Measurements from ENCODE around the gene FBXW5. TPM values are rescaled to one million over a fixed set of nuclear protein-coding genes. Genes with fewer than 3 reads are reported as not detected.

Gene FBXW5
- total RNA-seq, 1 experiment from 2014 or later, result 88.3 TPM

DNA sequence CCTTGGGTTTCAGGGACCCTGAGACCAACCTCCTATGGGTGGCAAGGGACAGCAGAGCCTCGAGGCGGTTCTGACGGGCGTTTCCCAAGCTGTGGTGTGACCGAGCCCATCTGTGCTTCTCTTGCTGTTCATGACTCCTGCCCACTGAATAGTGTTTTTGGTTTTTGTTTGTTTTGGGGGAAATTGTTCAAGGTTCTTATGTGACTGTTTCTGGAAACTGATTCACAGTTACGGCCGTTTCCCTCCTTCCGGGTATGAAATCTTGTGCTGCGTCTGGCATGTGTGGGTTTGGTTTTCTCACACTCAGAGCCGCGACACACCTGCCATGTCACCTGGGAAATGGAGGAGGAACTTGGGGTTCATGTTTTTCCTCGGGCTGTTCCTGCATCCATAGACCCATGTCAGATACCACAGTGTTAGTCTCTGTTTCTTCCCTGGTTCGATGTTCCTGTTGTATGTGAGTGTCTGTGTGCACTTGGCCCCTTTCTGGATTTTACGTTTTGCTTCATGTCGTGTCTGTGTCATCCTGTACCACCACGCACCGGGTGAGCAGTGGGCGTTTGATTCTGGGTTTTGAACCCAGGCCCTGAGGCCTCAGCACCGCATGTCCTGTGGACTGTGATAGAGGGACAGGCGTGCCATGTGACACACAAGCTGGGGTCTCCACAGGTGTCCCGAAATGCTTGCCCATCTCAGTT lies 28.8 kb downstream of the FBXW5 start:
- DNase-seq, result no peak
- peaks cover 33% of the 10 kb centered on the region for H3K36me3 ChIP-seq
- no peaks in the 10 kb centered on the region for H3K27me3 ChIP-seq
- H3K4me3 ChIP-seq, result no peak overlapping the region
- no peaks in the 10 kb centered on the region for H3K9me3 ChIP-seq

DNA sequence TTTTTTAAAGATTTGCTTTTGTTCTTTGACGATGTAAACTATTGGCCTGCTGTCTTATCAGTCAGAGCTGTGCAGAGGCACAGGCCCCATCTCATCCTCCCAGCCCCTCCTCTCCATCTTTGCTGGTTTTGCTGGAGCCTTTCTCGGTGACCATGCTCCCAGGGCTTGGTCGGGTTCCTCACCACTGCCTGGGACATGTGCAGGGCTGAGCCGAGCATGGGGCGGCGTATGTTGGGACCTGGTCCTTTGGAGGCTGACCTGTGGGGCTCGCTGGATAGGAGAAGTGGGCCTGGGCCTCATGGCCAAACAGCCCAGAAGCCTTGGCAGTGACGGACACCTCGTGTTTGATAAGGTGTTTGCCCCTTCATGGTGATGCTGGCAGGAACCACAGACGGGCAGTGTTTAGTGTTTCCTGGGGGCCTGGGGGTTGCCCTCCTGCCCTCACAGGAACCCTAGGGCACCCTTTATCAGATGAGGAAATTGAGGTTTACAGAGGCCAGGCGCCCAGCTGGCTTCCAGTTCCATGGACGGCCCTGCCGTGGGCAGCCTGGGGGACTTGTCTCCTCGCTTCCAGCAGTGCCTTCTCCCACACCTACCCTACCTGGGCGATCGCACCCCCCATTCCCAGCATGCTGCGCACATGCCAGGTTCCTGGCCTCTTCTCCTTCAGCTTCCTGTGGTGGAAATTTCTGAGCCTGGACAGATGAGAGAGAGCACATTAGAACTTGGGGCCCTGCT lies 30.7 kb downstream of the FBXW5 start:
- DNase-seq, result no peak
- Histone ChIP-seq H3K36me3 (peaks cover 33% of the 10 kb centered on the region), H3K9me3 (no peaks in the 10 kb centered on the region), H3K4me3 (no peak overlapping the region), H3K27me3 (no peaks in the 10 kb centered on the region)

DNA sequence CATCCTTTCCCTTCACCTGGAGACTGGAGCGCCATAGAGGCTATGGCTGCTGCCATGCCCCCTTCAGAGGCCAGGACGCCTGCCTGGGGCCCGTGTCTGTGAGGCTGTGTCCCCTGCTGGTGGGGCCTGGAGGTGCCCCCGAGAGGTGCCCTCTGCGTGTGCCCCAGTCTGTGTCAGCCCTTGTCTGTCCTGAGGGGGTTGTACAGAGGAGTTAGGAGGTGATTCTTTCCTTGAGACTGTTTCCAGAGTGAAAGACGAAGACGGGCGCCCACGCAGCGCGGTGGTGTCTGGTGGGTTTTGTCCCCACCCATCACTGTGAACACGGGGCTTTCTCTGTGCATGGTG lies 33.7 kb downstream of the FBXW5 start:
- Histone ChIP-seq H3K9me3 (no peaks in the 10 kb centered on the region), H3K27me3 (no peaks in the 10 kb centered on the region), H3K36me3 (peaks cover 32% of the 10 kb centered on the region), H3K4me3 (no peak overlapping the region)
- DNase-seq, result no peak

DNA sequence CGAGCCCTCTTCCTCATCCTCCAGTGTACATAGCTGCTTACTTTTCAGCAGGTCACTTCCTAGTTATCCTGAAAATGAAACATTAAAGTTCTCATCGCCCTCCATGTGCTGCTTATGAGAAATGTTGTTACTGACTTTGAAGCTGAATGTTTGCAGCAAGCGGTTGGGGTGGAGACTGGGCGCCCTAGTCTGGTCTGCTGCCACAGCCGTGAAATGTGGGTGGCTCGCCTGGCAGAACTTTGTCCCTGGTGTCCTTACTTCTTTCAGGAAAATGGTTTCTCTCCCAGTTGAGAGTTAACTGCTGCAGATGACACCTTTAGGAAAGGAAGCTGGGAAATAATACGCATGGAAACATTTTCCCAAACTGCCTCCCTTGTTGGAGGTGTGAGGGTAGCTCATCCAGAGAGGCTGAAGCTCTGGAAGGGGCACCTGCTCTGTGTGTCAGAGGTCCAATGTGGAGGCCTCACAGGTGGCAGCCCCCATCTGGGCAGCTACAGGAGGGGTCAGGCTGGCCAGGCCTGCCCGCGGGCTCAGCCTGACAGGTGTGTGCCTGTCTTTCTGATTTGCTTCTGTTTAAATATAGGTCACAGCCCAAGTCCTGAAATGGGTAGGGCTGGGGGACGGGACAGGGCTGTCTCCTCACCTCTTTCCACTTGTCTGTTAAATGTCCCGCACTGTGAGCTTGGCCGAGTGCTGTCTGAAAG lies 34.2 kb downstream of the FBXW5 start:
- Histone ChIP-seq H3K27me3 (no peaks in the 10 kb centered on the region), H3K36me3 (peaks cover 32% of the 10 kb centered on the region), H3K4me3 (no peak overlapping the region), H3K9me3 (no peaks in the 10 kb centered on the region)
- no peak for DNase-seq

DNA sequence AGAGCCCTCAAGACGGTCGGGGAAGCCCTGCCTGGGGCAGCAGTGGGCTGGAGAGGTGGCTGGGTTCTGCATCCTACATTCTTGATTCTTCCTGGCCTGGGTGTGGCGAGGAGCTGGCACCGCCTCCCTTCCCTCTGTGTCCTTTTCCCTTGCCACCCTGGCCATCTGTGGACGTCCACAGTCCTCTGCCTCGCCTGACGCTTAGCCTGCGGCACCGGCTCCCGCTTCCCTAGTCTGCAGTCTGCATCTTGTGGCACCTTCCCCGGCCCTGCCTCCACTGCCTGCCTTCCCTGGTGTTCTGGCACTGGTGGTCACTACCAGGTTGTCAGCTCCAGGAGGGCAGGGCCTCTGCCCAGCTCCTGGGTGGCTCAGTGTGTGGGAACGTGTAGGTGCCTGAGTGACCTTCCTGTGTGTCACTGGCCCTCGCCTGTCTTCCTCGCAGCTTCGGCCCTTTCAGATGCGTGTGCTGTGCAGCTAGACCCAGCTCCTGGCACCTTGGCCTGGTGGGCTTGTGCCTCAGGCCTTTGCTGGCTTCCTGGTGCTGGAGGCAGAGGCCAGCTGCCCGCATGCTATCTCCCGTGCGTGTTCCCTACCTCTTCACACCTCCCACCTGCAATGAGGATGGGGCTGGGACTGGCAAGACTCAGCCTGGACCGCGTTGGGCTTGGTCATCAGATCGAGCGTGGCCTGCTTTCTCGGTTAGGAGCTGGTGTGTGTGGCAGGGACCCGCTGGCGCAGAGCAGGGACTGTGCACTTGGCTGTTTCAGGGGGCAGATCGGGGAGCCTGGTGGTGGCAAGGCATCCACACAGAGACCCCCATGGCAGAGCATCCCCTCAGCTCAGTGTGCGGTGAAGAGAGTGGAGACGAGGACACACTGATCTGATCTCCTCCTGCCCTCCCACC lies 37.3 kb downstream of the FBXW5 start:
- H3K9me3 ChIP-seq, result no peaks in the 10 kb centered on the region
- H3K4me3 ChIP-seq, result no peak overlapping the region
- no peaks in the 10 kb centered on the region for H3K27me3 ChIP-seq
- H3K36me3 ChIP-seq, result peaks cover 49% of the 10 kb centered on the region
- no peak for DNase-seq

DNA sequence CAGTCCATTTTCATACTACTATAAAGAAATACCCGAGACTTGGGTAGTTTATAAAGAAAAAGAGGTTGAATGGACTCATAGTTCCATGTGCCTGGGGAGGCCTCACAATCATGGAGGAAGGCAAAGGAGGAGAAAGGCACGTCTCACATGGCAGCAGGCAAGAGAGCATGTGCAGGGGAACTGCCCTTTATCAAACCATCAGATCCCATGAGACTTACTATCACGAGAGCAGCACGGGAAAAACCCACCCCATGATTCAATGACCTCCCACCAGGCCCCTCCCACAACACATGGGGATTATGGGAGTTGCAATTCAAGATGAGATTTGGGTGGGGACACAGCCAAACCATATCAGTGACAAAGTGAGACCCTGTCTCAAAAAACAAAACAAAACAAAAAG lies 38.3 kb downstream of the FBXW5 start:
- H3K4me3 ChIP-seq, result no peak overlapping the region
- H3K27me3 ChIP-seq, result no peaks in the 10 kb centered on the region
- H3K9me3 ChIP-seq, result no peaks in the 10 kb centered on the region
- H3K36me3 ChIP-seq, result peaks cover 59% of the 10 kb centered on the region
- no peak for DNase-seq

DNA sequence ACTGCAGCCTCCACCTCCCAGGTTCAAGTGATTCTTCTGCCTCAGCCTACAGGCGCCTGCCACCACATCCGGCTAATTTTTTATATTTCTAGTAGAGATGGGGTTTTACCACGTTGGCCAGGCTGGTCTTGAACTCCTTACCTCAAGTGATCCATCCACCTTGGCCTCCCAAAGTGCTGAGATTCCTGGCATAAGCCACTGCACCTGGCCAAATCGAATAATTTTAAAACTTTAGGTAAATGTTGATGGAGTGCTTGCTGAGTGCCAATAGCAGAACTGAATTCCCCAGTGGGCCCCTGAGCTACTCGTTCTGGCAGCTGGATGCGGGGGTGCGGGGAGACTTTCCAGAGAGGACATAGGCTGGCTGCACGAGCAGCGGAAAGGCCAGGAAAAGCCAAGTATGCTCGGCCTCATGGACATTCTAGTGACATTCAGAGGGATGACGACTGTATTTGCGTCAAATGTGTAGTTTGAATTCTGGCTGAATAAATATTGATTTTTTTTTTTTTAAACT lies 41.4 kb downstream of the FBXW5 start:
- no peak for DNase-seq
- H3K36me3 ChIP-seq, result peaks cover 71% of the 10 kb centered on the region

DNA sequence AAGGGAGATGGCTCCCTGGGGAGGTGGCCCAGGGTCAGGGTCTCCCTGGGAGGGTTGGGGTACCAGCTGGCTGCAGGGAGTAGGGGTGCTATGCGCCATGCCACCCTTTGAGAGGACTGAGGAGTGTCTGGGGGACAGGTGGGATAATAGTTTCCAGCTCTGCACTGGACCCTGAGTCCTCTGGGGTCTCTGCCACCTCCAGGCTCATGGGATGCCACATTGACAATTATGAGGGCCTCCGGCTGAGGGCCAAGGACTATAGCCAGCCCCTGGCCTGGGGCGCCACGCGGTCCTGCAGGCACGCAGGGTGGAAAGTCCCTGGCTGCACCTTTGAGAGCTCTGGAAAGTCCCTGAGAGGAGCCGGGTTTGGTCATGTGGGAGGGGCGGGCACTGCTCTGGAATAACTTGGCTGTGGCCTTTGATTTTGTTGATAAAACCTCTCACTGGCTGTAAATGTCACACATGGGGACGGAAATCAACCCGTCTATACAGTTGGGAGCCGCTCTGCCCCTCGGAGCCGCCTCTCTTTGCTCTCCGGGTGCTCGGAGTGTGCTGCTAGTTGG lies 42.2 kb downstream of the FBXW5 start:
- no peaks in the 10 kb centered on the region for H3K9me3 ChIP-seq
- H3K4me3 ChIP-seq, result no peak overlapping the region
- peak; percentile 77 for DNase-seq
- peaks cover 64% of the 10 kb centered on the region for H3K36me3 ChIP-seq
- H3K27me3 ChIP-seq, result no peaks in the 10 kb centered on the region

More for the DNA sequence above, 41.4 kb downstream of the FBXW5 start:
- no peaks in the 10 kb centered on the region for H3K27me3 ChIP-seq
- H3K9me3 ChIP-seq, result no peaks in the 10 kb centered on the region
- H3K4me3 ChIP-seq, result no peak overlapping the region

DNA sequence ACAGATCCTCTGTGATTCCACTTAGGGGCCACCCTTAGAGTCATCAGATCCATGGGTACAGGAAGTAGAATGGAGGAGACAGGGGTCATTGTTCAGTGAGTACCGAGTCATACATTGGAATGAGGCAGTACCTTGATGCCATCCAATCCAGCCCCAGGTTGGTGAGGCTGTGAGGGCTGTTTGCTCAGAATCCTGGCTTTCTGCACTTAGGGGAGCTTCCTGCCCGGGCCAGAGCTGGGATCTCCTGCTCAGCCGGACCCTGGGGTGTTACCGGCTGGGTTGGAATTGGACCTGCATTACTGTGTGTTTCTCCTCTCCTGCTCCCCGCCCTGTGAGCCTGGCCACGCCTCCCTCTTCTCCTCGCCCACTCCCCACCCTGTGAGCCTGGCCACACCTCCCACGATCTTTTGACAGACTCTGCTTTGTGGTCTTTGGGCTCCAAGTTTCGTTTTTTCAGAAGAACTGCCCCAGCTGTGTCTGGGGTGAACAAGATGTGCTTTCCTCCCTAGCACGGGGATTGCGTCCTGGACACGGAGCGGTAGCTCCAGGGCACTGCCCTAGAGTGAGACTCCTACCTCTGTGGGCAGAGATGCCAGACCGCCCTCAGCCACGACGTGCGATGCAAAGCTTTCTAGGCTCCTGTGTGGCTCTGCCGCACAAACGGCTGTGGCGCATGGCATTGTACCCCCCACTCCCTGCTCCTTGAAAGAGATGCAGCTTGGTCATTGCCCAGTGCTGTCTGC lies 42.9 kb downstream of the FBXW5 start:
- H3K27me3 ChIP-seq, result no peaks in the 10 kb centered on the region
- no peaks in the 10 kb centered on the region for H3K9me3 ChIP-seq
- peak; percentile 78 for DNase-seq
- H3K36me3 ChIP-seq, result peaks cover 63% of the 10 kb centered on the region
- no peak overlapping the region for H3K4me3 ChIP-seq

DNA sequence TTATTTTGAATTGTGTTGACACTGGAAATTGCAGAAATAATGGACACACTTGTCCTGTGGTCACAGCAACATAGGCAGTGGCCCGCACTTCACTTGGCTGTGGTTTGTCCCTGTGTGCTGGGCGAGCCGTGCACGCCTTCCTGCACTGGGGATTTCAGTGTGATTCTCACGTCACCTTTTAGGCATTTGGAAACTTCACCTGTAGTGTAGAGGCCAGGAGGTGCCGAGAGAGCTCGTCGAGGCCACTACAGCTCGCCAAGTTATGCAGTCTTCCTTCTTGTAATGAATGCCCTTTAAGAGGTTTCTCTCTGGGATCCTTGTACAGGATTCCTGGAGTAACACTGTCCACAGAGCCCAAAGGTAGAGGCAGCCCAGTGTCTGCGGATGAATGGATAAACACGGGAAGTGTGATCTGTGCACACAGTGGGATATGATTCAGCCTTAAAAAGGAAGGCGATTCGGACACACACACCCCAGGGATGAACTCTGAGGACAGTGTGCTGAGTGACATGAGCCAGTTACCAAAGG lies 43.5 kb downstream of the FBXW5 start:
- Histone ChIP-seq H3K9me3 (no peaks in the 10 kb centered on the region), H3K27me3 (no peaks in the 10 kb centered on the region), H3K4me3 (no peak overlapping the region), H3K36me3 (peaks cover 58% of the 10 kb centered on the region)
- no peak for DNase-seq

DNA sequence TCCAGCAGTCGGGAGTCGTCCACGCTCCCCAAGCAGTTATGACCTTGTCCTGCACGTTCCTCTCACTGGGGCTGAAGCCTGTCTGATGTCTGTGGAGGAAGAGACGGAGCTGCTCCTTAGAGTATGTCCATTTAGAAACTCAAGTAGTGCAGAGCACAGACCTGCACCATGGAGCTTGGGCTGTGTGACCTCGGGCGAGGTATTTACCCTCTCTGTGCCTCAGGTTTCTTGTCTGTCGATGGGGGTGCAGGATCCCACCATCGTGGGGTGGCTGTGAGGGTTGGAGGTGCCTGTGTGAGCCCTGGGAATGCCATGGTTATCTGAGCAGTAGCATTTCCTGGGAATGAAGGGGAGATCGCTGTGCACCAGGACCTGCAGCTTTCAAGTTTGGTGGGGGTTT lies 44.0 kb downstream of the FBXW5 start:
- Histone ChIP-seq H3K27me3 (no peaks in the 10 kb centered on the region), H3K9me3 (no peaks in the 10 kb centered on the region), H3K36me3 (peaks cover 53% of the 10 kb centered on the region), H3K4me3 (no peak overlapping the region)
- no peak for DNase-seq

DNA sequence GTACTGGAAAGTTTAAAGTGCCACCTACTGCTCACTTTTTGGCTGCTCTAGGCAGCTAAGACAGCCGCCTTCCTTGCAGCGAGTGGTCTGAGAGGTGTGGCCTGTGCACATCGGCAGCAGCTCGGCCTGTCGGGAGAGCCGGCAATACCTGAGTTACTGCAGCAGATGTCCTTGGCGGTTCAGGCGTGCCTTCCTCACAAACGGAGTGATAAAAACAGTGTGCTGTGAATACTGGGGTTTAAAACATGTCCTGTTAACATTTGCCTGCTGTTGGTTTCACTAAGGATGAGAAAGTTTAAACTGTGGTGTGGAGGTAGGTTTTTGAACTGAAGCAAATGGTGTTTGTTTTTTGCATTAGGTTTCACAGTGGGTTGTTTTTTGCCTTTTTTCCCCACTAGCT lies 45.3 kb downstream of the FBXW5 start:
- Histone ChIP-seq H3K9me3 (no peaks in the 10 kb centered on the region), H3K4me3 (no peak overlapping the region), H3K36me3 (peaks cover 49% of the 10 kb centered on the region), H3K27me3 (no peaks in the 10 kb centered on the region)
- no peak for DNase-seq

DNA sequence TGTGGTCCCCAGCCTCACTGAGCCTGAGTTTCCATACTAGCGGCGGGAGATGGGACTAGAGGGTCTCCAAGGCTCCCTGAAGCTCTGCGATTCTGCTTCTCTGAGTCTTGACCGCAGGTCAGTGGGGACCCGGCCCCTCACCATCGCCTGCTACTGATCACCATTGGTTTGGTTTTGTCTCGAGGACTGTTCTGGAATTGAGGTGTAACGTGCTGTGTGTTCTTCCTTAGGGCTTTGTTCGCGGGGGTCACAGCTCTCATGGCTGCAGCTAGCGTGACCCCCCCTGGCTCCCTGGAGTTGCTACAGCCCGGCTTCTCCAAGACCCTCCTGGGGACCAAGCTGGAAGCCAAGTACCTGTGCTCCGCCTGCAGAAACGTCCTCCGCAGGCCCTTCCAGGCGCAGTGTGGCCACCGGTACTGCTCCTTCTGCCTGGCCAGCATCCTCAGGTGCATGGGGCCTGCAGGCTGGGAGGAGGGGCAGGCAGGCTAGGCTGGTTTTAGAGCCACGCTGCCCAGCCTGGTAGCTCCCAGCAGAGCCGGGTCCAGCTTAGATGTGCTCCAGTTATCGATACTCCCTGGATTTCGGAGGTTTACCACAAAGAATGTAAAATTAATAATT lies 45.9 kb downstream of the FBXW5 start:
- peaks cover 44% of the 10 kb centered on the region for H3K36me3 ChIP-seq
- H3K4me3 ChIP-seq, result no peak overlapping the region
- no peaks in the 10 kb centered on the region for H3K9me3 ChIP-seq
- DNase-seq, result no peak
- H3K27me3 ChIP-seq, result no peaks in the 10 kb centered on the region

DNA sequence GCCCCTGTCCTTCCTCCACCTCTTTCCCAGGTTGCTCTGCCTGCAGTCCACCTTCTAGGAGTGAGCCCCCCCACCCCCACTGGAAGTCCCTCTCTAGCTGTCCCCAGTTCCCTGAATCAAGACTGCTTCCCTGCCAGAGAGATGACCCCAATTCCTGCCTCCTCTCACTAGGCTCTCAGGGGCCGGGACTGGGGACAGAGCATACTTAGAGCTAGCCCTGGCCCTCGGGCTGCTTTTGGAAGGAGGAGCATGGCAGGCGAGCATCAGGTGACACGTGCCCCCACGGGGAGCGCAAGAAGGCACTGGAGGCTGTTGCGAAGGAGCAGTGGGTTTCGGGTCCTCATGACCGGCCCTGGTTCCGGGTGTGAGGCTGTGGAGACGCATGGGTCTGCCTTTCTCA lies 48.5 kb downstream of the FBXW5 start:
- H3K36me3 ChIP-seq, result peaks cover 32% of the 10 kb centered on the region
- no peaks in the 10 kb centered on the region for H3K27me3 ChIP-seq
- H3K9me3 ChIP-seq, result no peaks in the 10 kb centered on the region
- DNase-seq, result no peak
- H3K4me3 ChIP-seq, result no peak overlapping the region

DNA sequence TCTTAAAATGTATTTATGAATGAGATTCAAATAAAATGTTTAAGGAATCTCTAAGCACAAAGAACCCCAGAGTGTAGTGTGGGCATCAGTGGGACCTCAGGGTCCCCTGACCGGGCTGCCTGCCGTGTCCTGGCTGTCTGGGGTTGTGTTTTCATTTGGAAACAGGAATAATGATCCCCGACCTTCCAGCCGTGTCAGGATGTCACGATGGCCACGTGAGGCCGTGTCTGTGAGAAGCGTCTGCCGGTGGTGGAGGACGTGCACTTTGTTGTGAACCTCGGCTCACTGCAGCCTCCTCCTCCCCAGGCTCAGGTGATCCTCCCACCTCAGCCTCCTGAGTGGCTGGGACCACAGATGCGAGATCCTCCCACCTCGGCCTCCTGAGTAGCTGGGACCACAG lies 53.9 kb downstream of the FBXW5 start:
- H3K27me3 ChIP-seq, result no peaks in the 10 kb centered on the region
- H3K9me3 ChIP-seq, result no peaks in the 10 kb centered on the region
- H3K4me3 ChIP-seq, result no peak overlapping the region
- no peak for DNase-seq
- peaks cover 28% of the 10 kb centered on the region for H3K36me3 ChIP-seq

Data from MG63 (cell line).